HS-27A (cell line): ENCODE data around the gene ACTN3.
A peak's percentile ranks its signal among the peaks of the same experiment; 100 is the strongest.
"Not testable (repeated sequence)": the region's sequence is repeated elsewhere in the genome, so short reads cannot be mapped to it uniquely, and the experiment has no call there.

ENCODE experiments used
- DNase-seq: peaks from one replicate; pipeline ENCODE4 v3.0.0-alpha.2; 2012; ENCODE audit warnings: low read depth, missing footprints

Gene ACTN3

DNA sequence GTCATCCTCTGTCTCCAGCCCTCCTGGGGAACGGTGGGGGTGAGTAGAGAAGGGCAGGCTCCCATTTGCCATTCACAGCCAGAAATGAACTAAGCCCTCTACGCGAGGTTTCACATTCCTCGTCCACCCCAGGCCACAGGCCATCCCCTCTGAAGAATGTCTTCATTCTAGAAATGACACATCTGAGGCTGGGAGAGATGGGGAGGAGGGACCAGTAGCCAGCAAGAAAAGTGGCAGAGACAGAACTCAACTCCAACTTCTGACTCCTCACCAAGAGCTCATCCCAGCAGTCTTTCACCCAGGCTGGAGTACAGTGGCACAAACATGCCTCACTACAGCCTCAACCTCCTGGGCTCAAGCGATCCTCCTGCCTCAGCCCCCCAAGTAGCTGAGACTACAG lies 18.3 kb downstream of the ACTN3 start:
- DNase-seq = no peak

DNA sequence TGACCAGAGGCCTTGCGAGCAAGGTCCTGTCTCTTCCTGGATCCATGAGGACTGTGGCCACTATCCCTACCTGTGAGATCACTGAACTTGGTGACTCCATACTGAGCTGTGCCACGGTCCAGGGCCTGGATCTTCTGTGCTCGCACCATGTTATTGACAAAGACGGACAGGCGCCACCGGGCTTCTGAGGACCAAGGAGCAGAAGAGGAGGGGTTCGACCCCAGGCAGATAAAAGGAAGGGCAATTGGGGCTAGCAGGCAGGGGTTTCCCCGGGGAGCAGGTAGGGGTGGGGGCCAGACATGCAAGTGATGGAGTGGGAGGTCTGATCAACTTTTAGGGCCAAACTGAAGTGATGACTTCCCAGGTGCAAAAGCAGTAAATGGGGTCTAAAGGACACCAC lies 19.5 kb downstream of the ACTN3 start:
- no peak for DNase-seq

DNA sequence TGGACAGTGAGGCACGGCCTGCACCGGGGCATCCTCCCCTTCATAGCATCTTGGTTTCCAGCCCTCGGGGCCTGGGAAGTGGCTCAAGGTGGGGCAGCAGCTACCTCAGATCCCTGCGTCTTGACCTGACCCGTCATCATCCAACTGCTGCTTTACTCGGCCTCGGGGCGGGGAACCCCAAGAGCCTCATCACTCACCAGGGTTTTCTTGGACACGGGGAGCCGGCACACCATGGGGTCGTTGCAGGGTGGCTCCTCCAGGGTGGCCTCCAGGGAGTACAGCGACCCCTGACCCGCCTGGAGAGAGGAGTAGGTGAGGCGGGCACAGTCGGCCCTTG lies 21.1 kb downstream of the ACTN3 start:
- no peak for DNase-seq

DNA sequence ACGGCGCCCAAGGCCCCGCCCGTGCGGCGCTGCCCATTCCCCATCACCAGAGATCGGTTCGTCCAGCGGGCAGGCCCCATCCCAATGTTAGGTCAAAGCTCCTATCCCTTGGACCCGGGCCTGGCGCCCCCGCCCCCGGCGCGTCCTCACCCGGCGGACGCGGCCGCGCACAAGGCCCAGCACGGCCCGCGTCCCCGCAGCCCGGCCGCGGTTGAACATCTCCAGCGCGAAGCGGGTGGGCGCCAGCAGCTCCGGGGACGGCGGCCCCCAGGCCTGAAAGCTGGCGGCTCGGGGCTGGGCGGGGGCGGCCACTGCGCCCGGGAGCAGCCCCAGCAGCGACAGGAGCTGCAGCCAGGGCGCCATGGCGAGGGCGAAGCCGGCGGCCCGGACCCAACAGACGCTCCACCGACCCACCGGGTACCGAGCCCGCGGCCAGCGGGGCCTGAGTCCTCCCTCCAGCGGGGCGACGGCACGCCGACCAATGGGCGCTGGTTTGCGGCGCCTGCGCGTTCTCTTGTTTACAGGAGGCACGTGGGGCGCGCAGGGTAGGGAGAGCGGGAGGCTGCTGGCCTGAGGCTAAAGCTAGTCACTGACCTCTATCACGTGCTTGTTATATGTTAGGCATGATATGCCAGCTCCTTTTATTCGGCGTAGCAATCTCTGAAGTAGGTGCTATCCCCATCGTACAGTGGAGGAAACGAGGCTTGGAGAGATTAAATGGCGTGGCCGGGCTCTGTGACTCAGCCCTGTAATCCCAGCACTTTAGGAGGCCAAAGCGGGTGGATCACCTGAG lies 21.6 kb downstream of the ACTN3 start, which contains the start of gene CTSF:
Gene CTSF (minus strand): TSS at position 483 of the 793 bp plus-strand sequence. CDS start 120 bp downstream, at position 363.
- DNase-seq = peak; percentile 73

DNA sequence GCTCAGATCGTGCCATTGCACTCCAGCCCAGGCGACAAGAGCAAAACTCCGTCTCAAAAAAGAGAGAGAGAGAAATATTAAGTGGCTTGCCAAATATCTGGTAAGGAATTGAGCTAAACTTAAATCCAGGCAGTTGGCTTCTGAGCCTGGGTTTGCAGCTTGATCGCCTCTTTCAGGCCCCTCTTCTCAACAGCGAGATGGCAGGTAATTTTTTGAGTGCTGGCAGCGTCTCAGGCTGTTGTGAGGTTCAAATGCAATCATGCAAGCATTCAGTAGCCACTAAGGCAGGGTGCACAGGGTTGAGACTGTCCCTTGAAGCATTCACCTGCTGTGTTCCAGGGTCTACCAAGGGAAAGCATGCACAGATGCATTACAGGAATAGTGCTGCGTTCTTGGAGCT lies 22.4 kb downstream of the ACTN3 start:
- no peak for DNase-seq

DNA sequence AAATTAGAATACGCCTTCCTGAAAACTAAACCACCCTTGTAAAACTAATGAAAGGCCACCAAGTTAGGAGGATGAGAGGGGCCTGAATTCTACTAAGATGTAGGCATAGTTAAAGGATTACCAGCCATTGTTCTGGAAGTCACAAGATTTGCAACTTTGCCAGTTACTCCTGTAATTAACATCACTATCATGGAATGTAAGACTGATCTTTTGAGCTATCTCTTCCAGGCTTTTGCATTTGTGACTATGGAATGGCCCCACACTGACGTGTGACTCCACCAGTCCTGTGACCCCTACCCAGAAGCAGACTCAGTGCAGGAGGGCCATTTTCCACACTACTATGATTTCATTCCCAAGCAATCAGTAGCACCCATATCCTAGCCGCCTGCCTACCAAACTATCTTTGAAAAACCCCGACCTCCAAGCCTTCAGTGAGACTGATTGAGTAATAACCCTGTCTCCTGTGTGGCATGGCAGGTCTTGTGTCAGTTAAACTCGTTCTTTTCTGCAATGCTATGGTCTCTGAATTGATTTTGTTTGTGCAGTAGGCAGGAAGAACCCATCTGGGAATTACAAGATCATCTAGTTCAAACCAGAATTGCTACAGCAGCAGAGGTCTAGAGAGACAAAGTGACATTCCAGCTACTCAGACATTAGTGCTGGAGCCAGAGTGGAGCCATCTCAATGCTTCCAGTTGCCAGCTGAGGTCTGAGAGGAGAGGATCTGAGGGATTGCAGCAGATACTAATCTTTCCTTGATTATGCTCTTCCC lies 23.6 kb downstream of the ACTN3 start:
- no peak for DNase-seq

DNA sequence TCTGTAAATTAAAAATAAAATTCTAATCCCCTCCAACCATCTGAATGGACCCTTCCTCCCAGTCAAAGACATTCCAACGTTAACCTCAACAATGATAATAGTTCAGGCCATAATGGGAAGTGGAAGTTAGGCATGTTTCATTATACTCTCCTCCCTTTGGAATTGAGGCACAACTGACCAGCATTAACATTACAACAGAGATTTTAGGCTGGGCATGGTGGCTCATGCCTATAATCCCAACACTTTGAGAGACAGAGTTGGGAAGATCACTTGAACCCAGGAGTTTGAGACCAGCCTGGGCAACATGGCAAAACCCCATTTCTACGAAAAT lies 24.1 kb downstream of the ACTN3 start:
- DNase-seq = no peak

DNA sequence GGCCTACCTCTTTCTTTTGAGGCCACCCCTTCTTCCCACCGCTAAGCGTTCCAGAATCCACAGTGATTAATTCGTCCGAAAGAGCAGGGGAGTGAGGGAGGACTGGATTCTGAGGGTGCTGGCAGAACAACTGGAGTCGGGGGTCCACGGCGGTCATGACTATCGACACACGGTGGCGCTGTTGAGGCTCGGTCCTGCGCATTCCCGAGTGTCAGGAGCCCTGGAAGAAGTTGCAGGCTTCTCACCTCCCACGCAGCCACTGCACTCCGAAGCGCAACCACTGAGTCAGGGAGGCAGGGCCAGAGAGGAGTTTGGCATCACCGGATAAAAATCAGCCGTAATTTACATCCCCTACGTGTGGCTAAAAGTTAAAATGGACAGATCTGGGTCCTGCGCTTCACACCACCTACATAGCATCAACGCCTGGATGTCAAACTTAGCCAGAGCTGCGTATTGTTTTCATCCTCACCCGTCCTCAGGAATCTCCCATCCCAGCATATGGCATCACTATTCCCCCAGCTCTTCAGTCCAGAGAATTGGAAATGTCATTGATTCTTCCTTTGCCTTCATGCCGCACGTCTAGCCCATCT lies 32.4 kb downstream of the ACTN3 start:
- DNase-seq = no peak

DNA sequence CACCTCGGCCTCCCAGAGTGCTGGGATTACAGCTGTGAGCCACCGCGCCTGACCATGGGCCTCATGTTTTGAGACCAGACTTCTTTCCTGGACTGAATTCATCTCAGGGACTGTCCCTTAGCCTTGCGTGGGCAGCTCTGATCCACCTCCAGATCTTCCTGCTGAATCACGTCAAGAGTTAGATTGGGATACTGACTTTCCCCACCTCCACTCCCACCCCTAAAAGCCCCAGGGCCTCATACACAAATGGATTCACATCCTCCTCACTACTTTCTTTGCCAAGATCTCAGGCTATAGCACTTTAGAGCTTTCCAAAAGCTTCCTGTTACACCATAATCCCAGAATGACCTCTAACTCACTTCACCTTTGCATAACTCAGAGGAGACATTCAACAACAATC lies 34.1 kb downstream of the ACTN3 start:
- no peak for DNase-seq

DNA sequence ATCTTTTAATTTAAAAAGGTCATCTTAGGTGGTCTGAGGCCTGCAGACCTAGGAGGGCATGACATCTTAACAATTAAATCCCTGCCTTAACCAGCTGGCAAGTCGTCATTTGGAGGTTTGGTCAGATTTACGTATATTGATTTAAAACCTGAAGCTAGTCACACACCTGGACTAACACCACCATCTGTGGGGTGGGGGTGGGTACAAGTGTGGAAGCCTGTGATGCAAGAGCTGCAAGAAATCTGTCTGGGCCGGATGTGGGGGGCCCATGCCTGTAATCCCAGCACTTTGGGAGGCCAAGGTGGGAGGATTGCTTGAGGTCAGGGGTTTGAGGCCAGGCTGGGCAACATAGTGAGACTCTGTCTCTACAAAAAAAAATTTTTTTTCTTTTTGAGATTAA lies 34.6 kb downstream of the ACTN3 start:
- no peak for DNase-seq

DNA sequence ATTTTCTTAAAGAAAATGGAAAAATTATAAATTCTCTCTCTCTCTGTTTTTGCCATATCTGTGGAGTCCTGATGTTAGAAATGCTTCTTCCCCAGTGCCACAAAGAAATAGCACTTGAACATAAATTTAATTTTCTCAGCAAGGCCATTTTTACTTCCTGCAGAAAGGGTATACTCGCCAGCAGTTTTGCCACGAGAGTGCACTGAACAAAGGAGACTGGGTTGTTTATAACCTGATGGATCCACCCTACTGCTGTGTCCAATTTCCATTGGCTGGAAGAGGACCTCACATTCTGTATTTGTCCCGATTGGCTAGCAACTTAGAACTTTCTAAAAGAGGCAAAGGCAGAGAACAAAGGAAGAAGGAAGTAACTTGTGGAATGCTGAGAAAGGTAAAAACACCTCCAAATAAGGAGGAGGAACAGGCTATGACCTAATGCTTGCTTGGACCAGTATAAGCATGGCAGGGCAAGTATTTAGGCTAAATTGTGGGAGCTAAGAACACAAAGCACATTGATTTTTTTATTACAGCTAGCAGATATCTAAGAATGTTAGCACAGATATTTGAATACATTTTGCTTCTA lies 36.0 kb downstream of the ACTN3 start:
- DNase-seq = not testable (repeated sequence)

DNA sequence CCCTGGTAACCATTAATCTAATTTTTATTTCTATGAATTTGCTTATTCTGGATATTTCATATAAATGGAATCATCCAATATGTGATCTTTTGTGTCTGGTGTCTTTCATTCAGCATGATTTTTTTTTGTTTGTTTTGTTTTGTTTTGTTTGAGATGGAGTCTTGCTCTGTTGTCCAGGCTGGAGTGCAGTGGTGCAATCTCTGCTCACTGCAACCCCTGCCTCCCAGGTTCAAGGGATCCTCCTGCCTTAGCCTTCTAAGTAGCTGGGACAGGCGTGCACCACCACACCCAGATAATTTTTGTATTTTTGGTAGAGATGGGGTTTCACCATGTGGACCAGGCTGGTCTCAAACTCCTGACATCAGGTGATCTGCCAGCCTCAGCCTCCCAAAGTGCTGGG lies 38.7 kb downstream of the ACTN3 start:
- DNase-seq = not testable (repeated sequence)

DNA sequence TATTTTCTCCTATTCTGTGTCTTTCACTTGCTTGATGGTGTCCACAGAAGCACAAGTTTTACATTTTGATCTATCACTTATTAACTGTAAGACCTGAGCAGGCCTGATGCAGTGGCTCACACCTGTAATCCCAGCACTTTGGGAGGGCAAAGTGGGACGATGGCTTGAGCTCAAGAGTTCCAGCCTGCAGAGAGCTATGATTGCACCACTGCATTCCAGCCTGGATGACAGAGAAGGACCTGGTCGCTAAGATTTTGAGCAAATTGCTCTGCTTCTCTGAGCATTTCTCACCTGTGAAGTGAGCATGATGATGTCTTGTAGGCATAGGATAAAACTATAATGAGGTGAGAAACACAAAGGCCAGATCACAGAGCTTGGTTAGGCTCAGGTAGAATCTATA lies 39.4 kb downstream of the ACTN3 start:
- no peak for DNase-seq

DNA sequence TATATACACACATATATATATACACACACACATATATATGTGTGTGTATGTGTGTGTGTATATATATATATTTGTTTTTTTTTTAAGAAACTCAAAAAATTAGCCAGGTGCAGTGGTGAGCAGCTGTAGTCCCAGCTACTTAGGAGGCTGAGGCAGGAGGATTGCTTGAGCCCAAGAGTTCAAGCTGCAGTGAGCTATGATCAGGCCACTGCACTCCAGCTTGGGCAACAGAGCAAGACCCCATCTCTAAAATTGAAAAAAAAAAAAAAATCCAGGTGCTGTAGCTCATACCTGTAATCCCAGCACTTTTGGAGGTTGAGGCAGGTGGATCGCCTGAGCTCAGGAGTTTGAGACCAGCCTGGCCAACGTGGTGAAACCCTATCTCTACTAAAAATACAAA lies 42.6 kb downstream of the ACTN3 start:
- DNase-seq = not testable (repeated sequence)

DNA sequence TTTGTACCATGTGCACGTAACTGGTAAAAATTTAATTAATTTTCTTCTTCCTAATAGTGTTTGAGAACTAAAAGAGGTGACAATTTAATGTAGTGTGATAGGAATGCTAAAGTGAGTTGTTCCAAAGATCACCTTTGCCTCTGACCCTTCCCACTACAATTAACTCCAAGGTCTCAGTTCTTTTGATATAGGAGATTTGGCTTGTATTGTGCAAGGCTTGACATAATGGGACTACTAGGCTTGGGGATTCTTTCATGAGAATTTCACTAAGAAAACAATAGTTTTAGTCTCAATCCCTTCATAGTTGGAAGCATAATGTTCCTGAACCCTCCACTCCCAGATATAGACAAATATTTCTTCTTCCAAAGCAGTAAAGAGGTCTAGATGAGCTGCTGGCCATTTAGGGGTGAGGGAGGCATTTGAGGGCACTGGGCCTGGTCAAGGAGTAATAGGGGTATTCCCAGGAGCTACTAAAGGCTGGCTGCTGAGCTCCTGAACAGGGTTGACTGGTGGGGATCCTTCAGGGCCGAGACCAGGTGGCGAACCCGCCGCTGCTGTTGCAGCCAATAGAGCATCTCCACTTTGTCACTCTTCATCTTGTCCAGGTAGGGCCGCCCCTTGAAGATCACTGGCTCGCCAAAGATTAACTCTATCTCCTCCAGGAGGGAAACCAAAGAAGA lies 43.4 kb downstream of the ACTN3 start:
- no peak for DNase-seq

DNA sequence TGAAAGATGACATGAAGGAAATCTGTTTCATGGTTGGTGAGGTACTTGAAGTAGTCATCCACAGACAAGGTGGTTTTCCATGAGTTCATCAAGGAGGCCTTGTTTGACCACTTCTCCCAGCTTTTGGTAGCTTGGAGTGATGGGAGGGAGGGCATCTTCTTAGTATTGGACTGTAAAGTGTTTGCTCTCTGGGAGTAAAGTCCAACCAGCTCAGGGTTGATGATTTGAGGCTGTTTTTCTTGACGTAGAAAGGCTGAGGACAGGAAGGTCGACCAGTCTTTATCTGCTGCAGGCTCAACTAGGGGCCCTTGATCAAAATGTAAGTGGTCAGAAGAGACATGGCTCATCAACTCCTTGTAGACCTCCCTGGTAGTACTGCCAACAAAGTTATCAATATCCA lies 44.5 kb downstream of the ACTN3 start:
- DNase-seq = no peak

DNA sequence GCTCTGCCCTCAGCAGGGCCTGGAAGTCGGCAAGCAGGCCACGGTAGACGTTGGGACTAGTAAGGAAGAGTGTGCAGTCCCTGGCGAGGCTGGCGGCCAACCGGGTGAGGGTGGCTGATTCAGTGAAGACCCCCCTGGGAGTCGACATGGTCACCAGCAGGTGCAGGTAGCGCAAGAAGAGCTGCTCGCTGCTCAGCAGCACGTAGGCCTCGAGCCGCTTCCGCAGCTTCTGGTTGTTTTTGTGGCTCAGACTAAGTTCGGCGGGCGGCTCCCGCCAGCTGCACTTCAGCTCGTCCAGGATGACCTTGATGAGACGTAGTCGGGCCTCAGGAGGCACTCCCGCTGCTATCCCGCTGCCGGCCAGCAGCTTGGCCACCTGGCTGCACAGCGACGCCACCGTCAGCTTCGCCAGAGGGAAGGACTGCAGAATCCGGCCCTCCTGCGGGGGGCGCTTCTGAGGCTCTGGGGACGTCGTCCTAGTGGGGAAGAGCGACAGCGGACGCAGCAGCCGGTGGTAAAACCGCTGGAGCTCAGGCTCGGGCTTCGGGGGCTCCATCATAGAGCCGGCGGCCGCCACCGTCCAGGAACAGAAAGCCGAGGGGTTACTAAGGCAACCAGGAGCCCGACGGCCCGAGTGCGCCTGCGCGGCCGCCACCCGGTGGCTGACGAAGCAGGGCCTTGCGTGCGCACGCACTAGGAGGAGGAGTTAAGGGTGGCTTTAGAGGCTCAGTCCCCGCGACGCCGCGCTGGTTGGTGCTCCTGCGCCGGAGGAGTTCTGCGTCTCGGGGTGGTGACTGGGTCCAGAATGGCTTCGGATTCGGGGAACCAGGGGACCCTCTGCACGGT lies 46.0 kb downstream of the ACTN3 start, which contains the start of the genes CCDC87 and CCS:
Gene CCDC87 (minus strand): TSS at position 607 of the 846 bp plus-strand sequence. CDS start 48 bp downstream, at position 559.
Gene CCS (plus strand): TSS at position 729 of the 846 bp plus-strand sequence. CDS start 77 bp downstream, at position 806.
- DNase-seq = peak; percentile 86

DNA sequence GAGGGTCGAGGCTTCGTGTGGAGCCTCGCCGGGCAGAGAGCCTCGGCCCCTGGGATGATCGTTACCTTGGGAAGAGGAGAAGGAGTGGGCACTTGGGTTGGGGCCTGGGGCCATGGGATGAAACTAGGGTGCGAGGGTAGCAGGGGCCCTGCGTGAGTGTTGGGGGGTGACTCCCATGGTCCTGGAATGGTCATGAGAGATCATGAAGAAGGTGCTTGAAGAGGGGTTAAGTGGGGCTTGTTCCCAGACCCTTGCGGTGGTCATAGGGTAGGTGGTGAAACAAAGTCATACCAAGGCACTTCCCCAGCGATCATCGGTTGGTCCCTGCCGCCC lies 46.6 kb downstream of the ACTN3 start:
- no peak for DNase-seq

DNA sequence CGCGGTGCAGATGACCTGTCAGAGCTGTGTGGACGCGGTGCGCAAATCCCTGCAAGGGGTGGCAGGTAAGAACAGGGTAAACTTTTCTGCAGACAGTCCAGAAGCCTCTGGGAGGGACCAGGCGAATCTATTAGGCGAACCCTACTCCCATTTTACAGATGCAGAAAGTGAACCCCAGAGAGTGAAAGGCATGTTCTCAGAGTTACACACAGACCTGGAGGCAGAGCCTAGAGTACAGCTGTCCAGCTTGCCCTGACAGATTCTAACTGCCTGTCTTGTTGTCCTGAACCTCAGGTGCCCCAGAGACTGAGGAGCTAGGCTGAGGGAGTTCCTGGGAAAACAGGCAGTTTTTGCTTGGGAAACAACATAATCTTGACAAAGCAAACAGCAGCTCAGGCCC lies 46.9 kb downstream of the ACTN3 start:
- no peak for DNase-seq

DNA sequence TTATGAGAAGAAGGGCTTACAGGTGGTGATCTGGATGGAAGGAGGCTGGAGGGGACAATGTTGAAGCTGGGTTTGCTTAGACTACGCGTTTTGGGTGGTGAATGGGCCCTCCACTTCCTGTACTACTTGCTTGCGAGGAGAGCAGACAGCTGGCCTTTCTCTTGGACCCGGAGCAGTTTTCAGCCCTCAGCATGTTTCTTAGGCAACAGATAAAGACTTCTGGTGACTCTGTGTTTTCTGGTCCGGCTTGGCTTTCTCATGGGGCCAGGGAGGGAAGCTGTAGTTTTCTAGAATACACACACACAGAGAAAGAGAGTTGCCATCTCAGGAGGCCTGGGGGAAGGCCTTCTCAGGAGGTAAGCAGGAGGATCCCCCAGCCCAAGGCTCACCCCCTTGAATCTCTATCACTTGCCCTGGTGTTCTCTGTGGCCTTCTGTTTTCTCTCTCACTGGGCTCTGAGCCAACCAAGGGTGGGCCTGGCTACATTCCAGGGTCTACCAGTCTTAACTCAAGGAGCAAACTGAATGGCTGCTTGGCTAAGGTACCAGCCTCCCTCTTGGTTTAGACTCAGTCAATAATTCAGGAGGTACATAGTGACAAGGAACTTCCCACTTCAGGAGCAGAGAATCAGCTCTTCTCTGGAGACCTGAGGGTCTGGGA lies 48.7 kb downstream of the ACTN3 start:
- no peak for DNase-seq

DNA sequence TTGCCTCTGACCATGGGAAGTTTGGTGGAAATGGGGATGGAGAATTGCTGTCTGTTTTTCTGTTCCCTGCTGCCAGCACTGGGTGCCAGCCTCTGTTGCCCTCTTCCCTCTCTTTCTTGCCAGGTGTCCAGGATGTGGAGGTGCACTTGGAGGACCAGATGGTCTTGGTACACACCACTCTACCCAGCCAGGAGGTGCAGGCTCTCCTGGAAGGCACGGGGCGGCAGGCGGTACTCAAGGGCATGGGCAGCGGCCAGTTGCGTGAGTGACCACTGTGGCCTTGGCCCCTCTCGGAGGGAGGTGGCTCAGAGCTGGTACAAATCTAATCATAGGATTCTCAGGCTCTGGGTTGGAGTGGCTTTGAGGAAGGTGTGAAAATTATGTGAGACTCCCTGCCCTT lies 52.3 kb downstream of the ACTN3 start:
- DNase-seq = no peak
